ENCODE results near the gene ARX. TPM values are rescaled to one million over a fixed set of nuclear protein-coding genes. Genes with fewer than 3 reads are reported as not detected.

Gene ARX
- total and polyA plus RNA-seq, 2 of the 8 experiments (the other 6 are each of a cell fraction or from before 2014, with no cell fraction given), result not detected

DNA sequence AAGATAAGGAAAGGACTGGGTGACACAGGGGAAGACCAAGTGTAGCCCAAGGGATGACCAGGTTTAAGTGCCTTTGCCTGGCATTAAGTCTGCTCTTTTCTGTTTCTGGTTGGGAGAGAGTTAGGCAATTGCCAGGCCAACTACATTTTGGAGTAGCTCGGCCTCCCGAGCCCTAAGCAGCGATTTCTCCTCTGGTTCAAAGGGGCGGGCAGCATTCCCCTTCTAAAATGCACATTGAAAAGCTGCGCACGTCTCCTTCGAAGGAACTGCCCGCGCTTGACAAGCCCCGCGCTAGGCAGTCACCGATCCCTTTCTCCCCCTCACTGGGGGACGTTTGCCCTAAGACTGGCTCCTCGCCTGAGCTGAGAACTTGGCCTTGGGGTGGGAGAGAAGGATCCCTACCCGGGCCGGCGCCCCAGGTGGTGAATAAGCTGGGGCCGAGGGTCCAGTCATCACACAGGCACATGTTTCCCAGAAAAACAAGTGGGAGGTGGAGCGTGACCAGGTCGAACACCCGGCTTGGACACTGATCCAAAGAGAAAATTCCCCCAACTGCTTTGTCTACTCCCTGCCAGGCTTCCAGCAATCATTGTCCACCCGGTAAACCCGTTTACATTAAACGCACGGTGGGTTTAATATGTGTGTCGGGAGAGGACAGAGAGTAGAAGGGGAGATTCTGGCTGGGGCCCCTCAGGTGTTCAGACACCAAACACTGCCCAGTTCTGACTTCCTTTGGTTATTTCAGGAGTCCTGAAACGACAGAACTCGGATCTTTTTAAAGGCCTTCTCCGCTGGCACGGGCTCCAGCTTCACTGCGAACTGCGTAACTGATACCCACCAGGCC lies 4.0 kb downstream of the ARX start:
- Histone ChIP-seq H3K4me1 (replicated peaks in 1 of 4; ENCODE audit: control insufficient read depth in 3 of 4, insufficient read depth in 4 of 4, low read length in 3 of 4) (peaks cover 0 to 22% (median 13%) of the 10 kb centered on the region in 4 experiments), H2AK5ac (ENCODE audit: low read depth, low read length) (no peak overlapping the region), H2BK20ac (ENCODE audit: low read length) (no peak overlapping the region), H3K14ac (ENCODE audit: insufficient read length) (no peak overlapping the region), H3K9me3 (ENCODE audit: insufficient read depth in 2 of 2, low read depth in 1 of 2, low read length in 1 of 2) (no peaks in the 10 kb centered on the region), H3K18ac (ENCODE audit: extremely low read depth, low read length) (no peak overlapping the region), H3K23ac (ENCODE audit: insufficient read length) (no peak overlapping the region), H3K23me2 (ENCODE audit: low read depth, low read length) (peaks cover 3% of the 10 kb centered on the region; the same call in 1 of the 2 replicates), H2AFZ (ENCODE audit: low read length) (no peak overlapping the region), H3K27ac (ENCODE audit: low read depth, low read length) (no peak overlapping the region), H4K91ac (replicated peaks; ENCODE audit: insufficient read length, low read length) (no peak overlapping the region), H3K4ac (replicated peaks; ENCODE audit: insufficient read length, low read depth, low read length) (no peak overlapping the region), H3K36me3 (ENCODE audit: control insufficient read depth in 2 of 4, insufficient read depth in 4 of 4, low read length in 3 of 4) (no peaks in the 10 kb centered on the region), H3K9ac (replicated peaks in 1 of 4; ENCODE audit: extremely low read depth in 1 of 4, low read depth in 3 of 4, low read length in 3 of 4) (no peak overlapping the region), H4K5ac (ENCODE audit: insufficient read length, low read depth, low read length) (no peak overlapping the region), H3K4me3 (ENCODE audit: extremely low read depth in 1 of 4, insufficient read depth in 2 of 4, low read depth in 3 of 4, low read length in 4 of 4) (peak overlapping the region in 1 of 4 experiments; percentile 47; a peak in 2 of 8 replicates), H3K79me2 (ENCODE audit: control insufficient read depth in 1 of 2, insufficient read depth in 2 of 2, low read length in 2 of 2) (no peaks in the 10 kb centered on the region), H2BK12ac (ENCODE audit: low read depth, low read length) (0 out of 2 replicates have a peak overlapping the region, but pooled peaks have one; percentile 27), H3K4me2 (ENCODE audit: insufficient read depth in 1 of 2, low read depth in 2 of 2, low read length in 2 of 2) (peak overlapping the region; percentile 42 to 68; a peak in 2 of 4 replicates), H3K27me3 (replicated peaks in 1 of 4; ENCODE audit: control insufficient read depth in 3 of 4, extremely low read depth in 1 of 4, insufficient read depth in 3 of 4, low read length in 3 of 4) (peaks cover 81 to 96% (median 91%) of the 10 kb centered on the region in 4 experiments), H3K79me1 (ENCODE audit: low read depth, low read length) (no peaks in the 10 kb centered on the region), H2BK120ac (replicated peaks; ENCODE audit: low read depth, low read length) (no peak overlapping the region), H2BK15ac (ENCODE audit: low read length) (no peak overlapping the region), H4K8ac (ENCODE audit: extremely low read depth, insufficient read depth, low read length) (no peak overlapping the region), H4K20me1 (replicated peaks in 1 of 2; ENCODE audit: control insufficient read depth in 1 of 2, insufficient read depth in 2 of 2, low read length in 2 of 2) (peaks cover 6 to 8% of the 10 kb centered on the region in 2 experiments), H2BK5ac (ENCODE audit: low read depth, low read length) (no peak overlapping the region), H3K56ac (replicated peaks; ENCODE audit: insufficient read length, low read depth, low read length) (no peak overlapping the region)
- TF ChIP-seq CBX8 (IDR thresholded peaks at IDR 0.05; ENCODE audit: borderline replicate concordance, low read depth, low read length) (peak; percentile 69; the same call in 1 of the 2 replicates), SUZ12 (IDR thresholded peaks at IDR 0.05; ENCODE audit: low read length) (peak; percentile 55; the same call in 1 of the 2 replicates), EZH2 (IDR thresholded peaks at IDR 0.05; ENCODE audit: low read depth, low read length, severe bottlenecking) (peak; percentile 57), BRCA1 (IDR thresholded peaks at IDR 0.05; ENCODE audit: low read depth, low read length) (no peak)
- FAIRE-seq (no peak), DNase-seq (ENCODE audit: low read depth in 1 of 2, low spot score in 2 of 2) (no peak)
- 2% methylated on average over 31 of the region's 32 CpGs; no CpG with 5 or more reads in 1 of the 2 experiments for WGBS, 2 experiments (ENCODE audit: extremely low coverage in 1 of 2, insufficient coverage in 1 of 2, insufficient read length in 1 of 2, insufficient replicate concordance in 2 of 2, low coverage in 1 of 2, low lambda C conversion rate in 2 of 2, missing lambda C conversion rate in 1 of 2)
- ChIA-PET POLR2A (ENCODE audit: partially characterized antibody) (interaction anchor here (1.3 kb wide), 1 partner anchor 10 kb away, joined by 5 read pairs; no protein-coding TSS in a partner anchor), CTCF (ENCODE audit: partially characterized antibody) (interaction anchor here (0.9 to 4.6 kb wide), 5 partner anchors 10 to 133 kb away, joined by 3 to 23 read pairs (median 3); no protein-coding TSS in a partner anchor)
